AG08396 (cell line): ENCODE data around the gene ISX.

ENCODE experiments used
- DNase-seq: peaks from one replicate; pipeline ENCODE4 v3.0.0; 2012; ENCODE audit warnings: low spot score, mixed read lengths

Gene ISX

GRCh38 chr22:35113341-35113740, 47.4 kb downstream of the ISX start:
- DNase-seq: no peak

- DNase-seq: no peak
Measured at GRCh38 chr22:35114131-35114980, 48.4 kb downstream of the ISX start.

DNA sequence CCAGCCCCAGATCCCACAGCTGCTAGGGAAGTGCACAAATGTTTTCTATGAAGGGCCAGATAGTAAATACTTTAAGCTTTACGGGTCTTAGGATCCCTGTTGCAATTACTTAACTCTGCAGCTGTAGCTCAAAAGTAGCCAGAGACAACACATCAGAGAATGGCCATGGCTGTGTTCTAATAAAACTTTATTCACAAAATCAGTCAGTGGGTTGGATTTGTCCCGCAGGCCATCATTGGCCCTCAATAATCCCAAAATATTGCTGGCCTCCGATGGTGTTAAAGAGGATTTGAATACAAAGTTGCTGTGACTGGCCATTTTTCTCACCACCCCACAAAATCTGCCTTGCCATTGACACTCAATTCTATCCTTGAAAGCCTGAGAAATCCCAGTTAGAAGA, 49.6 kb downstream of the ISX start:
- no peak for DNase-seq

GRCh38 chr22:35116269-35116668, 50.3 kb downstream of the ISX start:
- no peak for DNase-seq

DNA sequence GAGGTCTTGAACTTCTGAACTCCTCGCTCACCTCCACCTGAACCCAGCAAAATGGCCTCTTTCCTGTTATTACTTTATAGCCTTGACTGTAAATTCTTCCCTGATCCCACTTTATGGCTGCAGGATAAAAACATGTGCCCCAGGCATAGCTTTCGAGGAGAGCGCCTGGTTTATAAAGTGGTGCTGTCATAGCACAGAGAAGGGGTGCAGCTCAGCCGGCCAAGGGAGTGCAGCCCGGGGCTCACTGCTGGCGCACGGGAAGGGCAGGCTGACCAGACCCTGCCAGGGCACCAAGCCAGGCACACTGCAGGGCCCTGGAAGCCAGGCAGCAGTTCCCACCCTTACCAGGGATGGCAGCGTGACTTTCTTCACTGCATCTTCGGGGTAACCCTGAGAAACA, 50.9 kb downstream of the ISX start:
- no peak for DNase-seq

- no peak for DNase-seq
Measured at GRCh38 chr22:35119494-35119893, 53.5 kb downstream of the ISX start.

GRCh38 chr22:35124691-35125219, 58.8 kb downstream of the ISX start:
- DNase-seq: no peak

- no peak for DNase-seq
Measured at GRCh38 chr22:35126993-35127392, 61.0 kb downstream of the ISX start.

- DNase-seq: no peak
Measured at GRCh38 chr22:35128637-35129036, 62.7 kb downstream of the ISX start.

DNA sequence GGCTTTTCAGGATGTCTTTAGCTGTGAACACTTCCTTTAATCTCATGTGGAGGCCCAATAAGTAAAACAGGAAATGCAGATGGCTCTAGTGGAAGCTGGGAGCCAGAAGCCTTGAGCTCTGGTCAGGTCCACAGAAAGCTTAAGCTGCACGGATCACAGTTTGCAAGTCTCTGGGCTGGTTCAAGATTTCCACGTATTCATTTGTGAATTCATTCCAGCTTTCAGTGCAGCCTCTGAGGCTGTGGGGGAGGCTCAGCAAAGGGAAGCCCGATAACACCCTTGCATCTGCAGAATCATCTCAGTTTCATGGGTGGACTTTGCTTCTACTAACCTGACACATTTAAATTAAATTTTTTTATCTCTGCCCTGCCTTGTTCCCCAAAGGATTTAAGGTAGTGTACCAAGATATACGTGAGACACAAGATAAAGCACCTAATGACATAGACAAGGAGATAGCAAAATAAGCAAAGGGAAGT, 65.6 kb downstream of the ISX start:
- DNase-seq: no peak

DNA sequence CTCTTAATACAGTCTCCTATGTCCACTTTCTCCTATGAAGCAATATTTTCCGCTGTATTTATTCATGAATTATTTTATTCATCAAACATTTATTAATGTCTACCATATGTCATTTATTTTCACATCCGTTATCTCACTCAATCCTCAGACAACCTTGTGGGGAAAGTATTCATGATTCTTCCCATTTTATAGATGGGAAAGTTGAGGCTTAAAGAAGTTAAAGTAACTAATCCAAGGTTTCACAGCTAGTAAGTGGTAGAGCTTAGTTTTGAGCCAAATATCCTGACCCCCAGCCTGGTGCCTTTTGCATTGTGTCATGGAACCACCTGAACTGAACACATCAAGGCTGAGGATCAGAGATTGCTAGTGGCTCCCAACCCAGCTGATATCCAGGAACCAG, 66.6 kb downstream of the ISX start:
- DNase-seq: no peak

DNA sequence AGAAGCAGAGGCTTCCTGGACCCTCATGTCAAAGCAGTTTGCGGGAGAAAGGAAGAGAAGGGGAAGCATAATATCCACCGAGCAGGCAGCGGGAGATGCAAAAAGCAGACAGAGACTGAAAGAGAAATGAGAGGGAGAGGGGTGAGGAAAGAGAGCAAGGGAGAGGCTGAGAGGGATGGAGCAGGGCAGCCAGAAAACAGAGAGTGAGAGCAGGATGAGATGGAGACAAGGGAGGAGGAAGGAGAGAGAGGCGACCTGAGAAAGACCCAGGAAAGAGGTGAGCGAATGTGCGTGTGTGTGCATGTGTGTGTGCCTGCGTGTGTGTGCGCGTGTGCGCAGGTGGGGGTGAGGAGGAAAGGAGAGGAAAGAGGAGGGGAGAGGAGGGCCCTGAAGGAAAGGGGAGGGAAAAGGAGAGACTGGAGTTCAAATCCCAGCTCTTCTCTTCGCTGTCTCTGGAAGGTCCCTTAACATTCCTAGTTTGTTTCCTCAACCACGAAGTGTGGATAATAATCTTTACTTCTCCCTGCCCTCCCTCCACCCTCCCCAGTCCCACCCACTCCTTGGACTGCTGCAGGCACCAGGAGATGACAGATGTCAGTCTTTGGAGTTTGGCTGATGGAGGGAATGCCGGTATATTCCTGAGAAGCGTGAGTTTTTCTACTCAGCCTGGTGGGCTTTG, 67.9 kb downstream of the ISX start:
- DNase-seq: no peak

- DNase-seq: no peak
Measured at GRCh38 chr22:35134637-35135036, 68.7 kb downstream of the ISX start.

GRCh38 chr22:35135165-35135564, 69.2 kb downstream of the ISX start:
- DNase-seq: no peak
